ENCODE measurements around the gene KCNH2.

Gene KCNH2

GRCh38 chr7:150950496-150951180 is 27.5 kb downstream of the KCNH2 start:
- DNase-seq (ENCODE audit: low spot score), result no peak
- no peak for FAIRE-seq

GRCh38 chr7:150949971-150950491 is 28.1 kb downstream of the KCNH2 start:
- no peak for DNase-seq (ENCODE audit: low spot score)
- no peak for FAIRE-seq

- DNase-seq (ENCODE audit: low spot score), result no peak
- no peak for FAIRE-seq
Observed at GRCh38 chr7:150949564-150949963, 28.6 kb downstream of the KCNH2 start.

GRCh38 chr7:150948791-150949251 is 29.3 kb downstream of the KCNH2 start:
- DNase-seq (ENCODE audit: low spot score) (no peak), FAIRE-seq (no peak)

GRCh38 chr7:150947761-150948651 is 30.1 kb downstream of the KCNH2 start:
- FAIRE-seq (no peak), DNase-seq (ENCODE audit: low spot score) (no peak)

GRCh38 chr7:150947241-150947745 is 30.8 kb downstream of the KCNH2 start:
- FAIRE-seq, result no peak
- DNase-seq (ENCODE audit: low spot score), result no peak

GRCh38 chr7:150946421-150947240 is 31.5 kb downstream of the KCNH2 start:
- FAIRE-seq, result no peak
- no peak for DNase-seq (ENCODE audit: low spot score)

- DNase-seq (ENCODE audit: low spot score), result no peak
- FAIRE-seq, result no peak
Observed at GRCh38 chr7:150945853-150946420, 32.2 kb downstream of the KCNH2 start.

- FAIRE-seq, result no peak
- no peak for DNase-seq (ENCODE audit: low spot score)
Observed at GRCh38 chr7:150945171-150945852, 32.8 kb downstream of the KCNH2 start.

- no peak for FAIRE-seq
- no peak for DNase-seq (ENCODE audit: low spot score)
Observed at GRCh38 chr7:150944066-150945042, 33.8 kb downstream of the KCNH2 start.

GRCh38 chr7:150943453-150943814 is 34.7 kb downstream of the KCNH2 start:
- FAIRE-seq (no peak), DNase-seq (ENCODE audit: low spot score) (no peak)

- FAIRE-seq, result no peak
- DNase-seq (ENCODE audit: low spot score), result no peak
Observed at GRCh38 chr7:150942591-150943452, 35.3 kb downstream of the KCNH2 start.

GRCh38 chr7:150942001-150942590 is 36.0 kb downstream of the KCNH2 start:
- FAIRE-seq, result no peak
- no peak for DNase-seq (ENCODE audit: low spot score)

- FAIRE-seq (no peak), DNase-seq (ENCODE audit: low spot score) (no peak)
Observed at GRCh38 chr7:150941351-150942000, 36.6 kb downstream of the KCNH2 start.

GRCh38 chr7:150940431-150941102 is 37.6 kb downstream of the KCNH2 start:
- no peak for DNase-seq (ENCODE audit: low spot score)
- no peak for FAIRE-seq

GRCh38 chr7:150939466-150939865 is 38.7 kb downstream of the KCNH2 start:
- no peak for DNase-seq (ENCODE audit: low spot score)
- no peak for FAIRE-seq

GRCh38 chr7:150939052-150939451 is 39.1 kb downstream of the KCNH2 start:
- no peak for FAIRE-seq
- DNase-seq (ENCODE audit: low spot score), result no peak
